ENCODE data around the gene SLC9A3.

GRCh38 chr5:516338-516925 lies 7.8 kb downstream of the SLC9A3 start:
- no peak for TF ChIP-seq CTCF (IDR thresholded peaks at IDR 0.05 in 4 of 5, conservative IDR thresholded peaks at IDR 0.05 in 1 of 5)
- TF ChIP-seq POLR2A (IDR thresholded peaks at IDR 0.05) = no peak

Data from gastrocnemius medialis (tissue), 4 donors.